HG03060 (cell line): ENCODE measurements around the gene MYO19.
"Not testable (repeated sequence)": the region's sequence is repeated elsewhere in the genome, so short reads cannot be mapped to it uniquely, and the experiment has no call there.

ENCODE experiments used
- ATAC-seq: cut with Tn5 transposase; IDR thresholded peaks from one replicate; pipeline ENCODE4 v1.9.1; 2021; ENCODE audit warnings: low read depth, moderate number of reproducible peaks; ENCODE audit not compliant: unreplicated experiment

Gene MYO19

DNA sequence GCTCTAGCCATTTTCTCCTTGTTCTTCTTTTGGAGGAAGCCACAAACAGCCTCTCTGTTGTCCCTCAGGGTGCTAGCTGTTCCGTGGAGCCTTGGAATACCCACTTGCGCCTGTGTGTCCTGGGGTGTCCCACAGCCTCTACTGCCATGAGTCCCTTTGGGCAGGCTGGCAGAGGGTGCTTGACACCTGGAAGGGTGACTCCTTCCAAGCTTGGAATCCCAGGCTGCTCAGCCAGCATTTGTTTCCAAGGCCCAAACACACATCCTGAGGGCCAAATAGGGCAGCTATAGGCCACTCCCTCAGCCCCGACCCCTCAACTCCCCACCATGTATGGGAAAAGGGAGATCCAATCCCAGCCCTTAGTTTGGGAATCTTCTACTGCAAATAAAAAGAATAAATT, 33.3 kb downstream of the MYO19 start:
- no peak for ATAC-seq

DNA sequence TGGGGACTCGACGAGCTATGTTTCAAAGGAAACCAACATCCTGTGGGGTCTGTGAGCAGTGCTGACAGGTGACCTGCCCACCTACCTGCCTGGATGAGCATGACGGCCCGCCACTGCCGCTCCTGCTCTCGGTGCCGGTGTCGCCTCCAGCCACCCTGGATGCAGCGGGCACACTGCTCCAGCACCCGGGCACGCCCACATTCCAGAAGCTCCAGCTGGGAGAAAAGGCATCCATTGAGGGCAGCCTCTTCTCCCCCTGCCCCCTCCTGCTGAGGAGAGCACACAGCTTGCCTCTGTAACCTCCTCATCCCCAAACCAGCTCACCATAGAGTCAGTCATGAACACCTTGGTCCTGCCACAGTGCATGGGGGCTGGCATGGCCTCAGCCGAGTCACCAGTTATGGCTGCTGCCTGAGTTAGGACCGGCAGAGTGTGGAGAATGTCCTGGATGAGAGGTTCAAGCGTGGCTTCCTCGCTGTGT, 33.9 kb downstream of the MYO19 start:
- no peak for ATAC-seq

DNA sequence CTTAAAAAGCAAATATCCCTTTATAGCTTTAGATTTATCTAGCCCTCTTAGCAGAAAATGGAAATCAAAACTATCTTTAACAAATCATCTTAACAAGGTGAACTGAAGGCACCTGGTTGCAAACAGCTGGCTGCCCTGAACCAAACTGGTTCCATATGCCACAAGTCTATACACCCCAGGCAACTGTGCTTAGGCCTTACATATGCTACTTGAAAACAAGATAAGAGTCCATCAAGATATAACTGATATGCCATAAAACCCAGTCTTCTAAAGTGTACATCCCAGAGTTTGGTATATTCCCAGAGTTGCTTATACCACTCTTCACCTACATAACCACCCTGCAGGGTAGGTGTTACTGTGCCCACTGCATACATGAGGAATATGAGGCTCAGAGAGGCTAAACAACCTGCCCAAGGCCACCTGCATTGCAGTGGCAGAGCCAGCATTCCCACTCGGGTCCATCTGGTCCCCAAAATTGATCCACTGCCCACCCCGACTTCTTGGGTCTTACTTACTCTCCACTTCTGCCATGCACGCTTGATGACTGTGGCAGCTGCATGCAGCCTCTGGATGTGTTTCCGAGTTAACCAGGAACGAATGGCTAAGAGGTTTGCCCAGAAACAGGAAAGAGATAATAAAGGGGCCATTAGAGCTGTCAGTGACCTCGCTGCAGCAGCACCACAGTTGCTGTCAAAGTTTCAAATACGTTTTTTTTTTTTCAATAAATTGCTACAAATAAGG, 35.9 kb downstream of the MYO19 start:
- no peak for ATAC-seq

DNA sequence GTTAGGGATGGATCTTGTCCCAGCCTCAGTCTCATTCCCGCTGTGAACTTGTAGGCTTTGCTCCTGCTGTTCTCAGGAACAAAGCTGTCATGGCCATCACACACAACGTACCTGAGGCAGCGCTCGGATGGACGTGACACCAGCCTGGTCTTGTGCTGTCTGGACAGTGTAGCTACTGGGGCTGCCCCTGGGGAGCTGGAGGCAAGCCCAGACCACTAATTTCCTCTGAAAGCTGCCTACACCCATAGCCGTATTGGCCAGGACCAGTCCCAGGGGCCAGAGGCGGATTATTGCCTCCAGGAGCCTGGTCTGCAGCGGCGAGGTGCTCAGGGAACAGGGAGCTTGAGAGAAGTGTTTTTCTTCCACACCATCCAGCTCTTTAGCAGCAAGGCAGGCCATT, 36.5 kb downstream of the MYO19 start:
- no peak for ATAC-seq

DNA sequence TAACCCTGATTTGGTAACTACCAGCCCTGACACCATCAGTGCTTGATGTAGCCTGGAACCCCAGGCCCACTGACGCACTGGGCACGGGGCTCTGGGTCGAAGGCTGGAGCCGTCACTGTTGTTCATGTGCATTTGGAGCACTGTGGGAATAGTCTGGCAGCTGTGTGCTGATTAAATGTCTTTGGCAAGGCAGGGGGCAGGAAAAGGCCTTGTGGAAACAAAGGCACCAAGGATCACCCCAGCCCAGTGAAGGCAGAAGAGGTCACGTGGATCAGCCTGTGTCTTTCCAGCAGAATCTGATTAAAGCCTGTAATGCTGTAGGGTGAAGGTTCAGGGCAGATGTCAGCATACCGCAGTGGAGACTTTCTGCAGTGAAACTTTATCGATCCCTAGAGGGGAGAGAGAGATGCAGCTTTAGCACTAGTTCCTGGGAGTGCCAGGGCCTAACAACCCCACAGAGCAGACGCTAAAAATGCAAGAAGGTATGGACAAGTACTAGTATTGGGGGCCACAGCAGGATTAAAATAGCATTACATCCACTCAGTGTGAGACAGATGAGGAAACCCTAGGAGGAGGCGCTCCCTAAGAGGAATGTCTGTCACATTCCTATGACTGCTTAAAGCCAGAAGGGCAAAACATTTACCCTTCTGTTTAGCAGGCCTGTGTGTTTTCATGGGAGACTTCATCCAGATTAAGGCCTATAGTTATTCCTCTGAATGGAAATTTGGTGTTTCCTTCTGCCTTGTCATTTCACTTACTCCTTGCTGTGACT, 38.5 kb downstream of the MYO19 start:
- ATAC-seq, result no peak

DNA sequence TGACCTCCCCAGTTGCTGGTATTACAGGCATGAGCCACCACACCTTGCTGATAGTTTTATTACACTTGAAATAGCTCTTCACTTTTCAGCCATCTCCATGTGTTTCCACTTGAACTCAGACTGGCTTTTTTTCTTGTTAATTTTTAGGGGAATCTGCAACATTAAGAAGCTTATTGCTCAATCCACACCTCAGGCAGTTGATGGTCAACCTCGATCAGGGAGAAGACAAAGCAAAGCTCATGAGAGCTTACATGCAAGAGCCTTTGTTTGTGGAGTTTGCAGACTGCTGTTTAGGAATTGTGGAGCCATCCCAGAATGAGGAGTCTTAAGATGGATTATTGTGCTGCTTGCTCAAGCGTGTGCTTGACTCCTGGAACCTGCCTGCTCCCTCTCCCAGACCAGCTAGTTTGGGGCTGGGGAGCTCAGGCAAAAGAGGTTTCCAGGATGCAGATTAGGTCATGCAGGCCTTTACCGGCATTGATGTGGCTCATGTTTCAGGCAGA, 39.5 kb downstream of the MYO19 start:
- ATAC-seq, result no peak

DNA sequence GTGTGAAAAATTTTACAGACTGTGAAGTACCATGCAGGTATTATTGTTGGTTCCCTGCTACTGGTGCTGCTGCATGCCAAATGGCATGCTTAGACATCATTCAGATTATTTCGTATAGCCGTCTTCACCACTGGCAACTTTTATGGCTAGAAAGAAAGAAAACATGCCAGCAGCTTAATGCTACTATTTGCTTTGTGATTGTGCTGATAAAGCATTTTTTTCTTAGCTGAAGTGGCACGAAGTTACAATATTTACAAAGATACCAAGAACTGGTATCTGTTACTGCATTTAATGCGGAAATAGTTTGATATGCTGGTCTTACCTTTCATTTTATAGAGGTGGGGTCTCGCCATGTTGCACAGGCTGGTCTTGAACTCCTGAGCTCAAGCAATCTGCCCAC, 40.0 kb downstream of the MYO19 start:
- no peak for ATAC-seq

DNA sequence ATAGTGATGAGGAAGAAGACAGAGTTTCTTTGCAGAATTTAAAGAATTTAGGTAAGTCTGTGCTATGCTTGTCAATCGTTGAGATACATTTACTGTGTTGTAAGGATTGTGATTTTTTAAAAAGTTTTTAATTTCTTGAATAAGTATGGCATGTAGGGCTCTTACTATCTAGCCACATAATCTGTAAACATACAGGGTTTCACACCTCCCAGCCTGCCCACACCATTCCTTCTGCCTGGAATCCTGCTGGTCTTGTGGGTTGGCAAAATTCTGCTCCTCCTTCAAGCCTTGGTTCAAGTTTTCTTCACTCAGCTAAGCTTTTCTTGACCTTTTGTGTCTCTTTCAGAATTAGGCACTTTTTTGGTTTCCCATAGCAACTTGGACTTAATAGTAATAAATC, 40.7 kb downstream of the MYO19 start:
- ATAC-seq, result no peak

DNA sequence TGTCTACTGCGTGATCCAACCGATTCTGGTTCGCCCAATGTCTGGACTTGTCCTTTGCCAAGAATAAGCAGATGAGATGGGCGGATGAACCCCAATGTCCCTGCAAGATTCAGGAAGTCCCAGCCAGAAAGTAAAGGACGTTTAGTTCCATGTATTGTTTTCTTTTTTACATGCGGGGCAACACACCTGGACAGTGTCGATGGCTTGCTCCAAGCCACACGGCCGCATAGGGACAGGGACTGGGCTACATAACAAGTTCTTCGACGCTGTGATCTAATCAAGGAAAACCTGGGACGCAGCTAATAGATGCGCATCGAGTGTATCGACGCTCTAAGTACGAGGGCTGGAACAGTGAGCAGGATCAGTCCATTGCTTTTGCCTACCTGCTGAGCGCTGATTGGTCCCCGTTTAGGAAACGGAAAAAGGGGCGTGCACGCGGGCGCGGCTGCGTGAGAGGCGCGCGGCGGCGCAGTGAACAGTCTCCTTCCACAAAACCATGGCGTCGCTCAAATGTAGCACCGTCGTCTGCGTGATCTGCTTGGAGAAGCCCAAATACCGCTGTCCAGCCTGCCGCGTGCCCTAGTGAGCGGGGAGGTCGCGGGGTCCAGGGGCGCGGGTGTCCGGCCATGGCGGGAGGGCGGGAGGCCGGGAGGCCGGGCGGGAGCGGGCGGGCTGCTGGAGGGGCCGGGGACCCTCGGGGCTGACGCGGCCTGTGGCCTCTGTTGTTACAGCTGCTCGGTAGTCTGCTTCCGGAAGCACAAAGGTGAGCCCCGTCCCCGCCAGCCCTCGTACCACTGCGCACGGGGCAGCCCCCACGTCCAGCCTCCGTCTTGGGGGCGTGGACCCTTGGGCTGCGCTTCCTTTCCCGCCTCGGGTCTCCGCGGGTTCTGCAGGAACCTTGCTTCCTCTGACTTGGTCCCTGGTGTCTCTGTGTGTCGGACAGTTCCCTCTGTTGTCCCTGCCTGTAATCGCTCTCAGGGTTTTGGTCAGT, 48.2 kb downstream of the MYO19 start, which contains the start of gene ZNHIT3:
Gene ZNHIT3 (plus strand): TSS at position 478 of the 991 bp plus-strand sequence. CDS start 19 bp downstream, at position 497.
- ATAC-seq, result peak; percentile 73

DNA sequence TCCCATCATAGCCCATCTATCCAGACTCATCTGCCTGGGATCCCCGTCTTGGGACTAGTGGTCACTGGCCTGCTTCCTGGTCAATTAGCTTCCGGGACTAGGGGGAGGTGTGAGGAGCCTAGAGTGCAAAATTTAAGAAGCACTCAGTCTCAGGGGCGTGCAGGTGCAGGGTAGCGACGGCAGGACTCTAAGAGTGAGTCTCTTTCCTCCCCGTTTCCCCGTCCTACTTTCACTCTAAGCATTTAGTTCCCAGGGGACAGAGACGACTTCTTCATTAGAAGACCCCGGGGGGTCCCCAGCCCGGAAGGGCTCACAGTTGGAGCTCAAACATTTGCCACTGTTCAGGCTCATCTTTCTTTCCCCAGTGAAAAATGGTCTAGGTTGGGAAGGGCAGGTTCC, 48.9 kb downstream of the MYO19 start:
- ATAC-seq, result no peak

DNA sequence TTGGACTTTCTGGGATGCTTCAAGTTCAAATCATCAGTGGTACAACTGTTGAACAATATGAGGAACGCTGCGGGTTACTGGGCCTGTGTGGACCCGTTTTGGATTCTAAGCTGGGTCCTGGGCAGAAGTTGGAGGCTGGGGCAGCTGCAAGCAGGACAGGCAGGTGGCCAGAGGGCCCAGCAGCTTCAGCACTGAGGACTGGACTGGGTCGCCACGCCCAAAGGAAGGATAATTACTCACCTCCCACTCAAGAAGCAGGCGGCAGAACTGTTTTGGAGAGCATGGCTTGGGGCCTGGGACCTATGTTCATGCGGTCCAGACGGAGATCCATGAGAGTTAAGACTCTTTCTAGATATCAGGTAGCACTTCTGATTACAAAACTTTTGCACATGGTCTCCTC, 49.6 kb downstream of the MYO19 start:
- no peak for ATAC-seq

DNA sequence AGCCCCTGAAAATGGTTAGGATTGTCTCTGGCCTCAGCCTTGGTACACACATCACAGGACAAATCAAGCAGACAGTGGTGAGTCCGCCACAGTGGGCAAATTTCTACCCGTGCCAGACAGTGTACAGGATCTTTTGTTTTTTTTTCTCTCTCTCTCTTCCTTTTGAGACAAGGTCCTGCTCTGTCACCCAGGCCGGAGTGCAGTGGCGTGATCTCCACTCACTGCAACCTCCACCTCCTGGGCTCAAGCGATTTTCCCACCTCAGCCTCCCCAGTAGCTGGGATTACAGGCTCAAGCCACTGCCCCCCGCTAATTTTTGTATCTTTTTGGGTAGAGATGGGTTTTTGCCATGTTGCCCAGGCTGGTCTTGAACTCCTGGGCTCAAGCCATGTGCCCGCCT, 50.6 kb downstream of the MYO19 start:
- not testable (repeated sequence) for ATAC-seq

DNA sequence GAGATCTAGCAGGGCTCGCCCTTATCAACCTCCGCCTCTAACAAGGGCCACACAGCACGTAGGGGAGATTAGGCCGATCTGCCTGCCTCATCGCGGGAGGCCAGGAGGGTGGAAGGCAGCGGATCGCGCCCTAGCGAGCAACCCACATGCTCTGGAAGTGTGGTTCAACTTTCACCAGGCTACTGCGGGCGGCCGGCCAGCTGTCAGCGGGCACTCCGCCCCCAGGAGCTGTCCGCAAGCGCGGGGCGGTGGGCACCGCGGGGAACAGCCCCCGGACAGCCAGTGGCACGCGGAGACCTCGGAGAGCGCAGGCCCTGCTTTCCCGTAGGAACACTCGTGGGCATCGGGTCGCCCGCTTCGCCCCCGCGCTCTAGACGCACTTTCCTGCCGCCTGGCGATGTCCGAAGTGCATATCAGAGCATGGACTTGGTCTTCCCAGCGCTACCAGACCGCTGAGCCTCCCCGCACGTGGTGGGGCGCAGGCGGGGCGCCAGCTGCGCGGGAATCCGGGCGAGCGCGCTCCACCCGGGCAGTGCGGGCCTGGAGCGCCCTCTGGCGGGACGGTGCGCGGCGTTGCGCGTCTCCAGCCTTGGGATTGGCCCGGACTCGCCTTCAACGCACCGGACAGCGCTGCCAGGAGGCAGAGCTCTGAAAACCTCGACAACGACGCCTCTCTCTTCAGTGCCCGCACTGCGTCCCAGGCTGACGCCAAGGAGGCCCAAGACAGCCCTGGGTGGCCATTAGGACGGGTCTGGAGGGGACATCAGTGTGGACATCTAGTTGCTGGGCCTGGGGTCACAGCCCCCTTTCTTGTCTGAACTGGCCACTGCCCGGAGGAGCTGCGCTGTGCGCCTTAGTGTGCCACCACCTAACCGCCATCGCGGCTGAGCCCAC, 51.8 kb downstream of the MYO19 start:
- no peak for ATAC-seq

DNA sequence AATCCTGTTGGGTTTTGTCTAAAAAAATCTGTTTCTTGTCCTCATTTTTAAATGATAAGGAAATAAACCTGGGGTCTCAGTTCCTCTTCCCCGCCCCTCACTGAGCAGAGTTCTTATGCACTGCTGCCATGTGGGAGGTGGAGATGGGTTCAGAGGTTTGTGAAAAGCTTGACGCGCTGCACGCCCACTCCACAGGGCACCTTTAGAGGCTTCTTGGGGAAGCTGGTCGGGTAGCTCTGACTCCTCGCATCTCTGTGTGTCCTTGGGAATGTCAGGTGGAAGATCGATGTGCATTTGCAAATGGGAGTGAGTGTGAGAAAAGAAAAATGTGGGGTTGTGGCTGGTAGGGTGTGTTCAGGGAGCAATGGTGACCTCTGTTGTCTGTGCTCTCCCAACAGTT, 52.8 kb downstream of the MYO19 start:
- ATAC-seq, result no peak

DNA sequence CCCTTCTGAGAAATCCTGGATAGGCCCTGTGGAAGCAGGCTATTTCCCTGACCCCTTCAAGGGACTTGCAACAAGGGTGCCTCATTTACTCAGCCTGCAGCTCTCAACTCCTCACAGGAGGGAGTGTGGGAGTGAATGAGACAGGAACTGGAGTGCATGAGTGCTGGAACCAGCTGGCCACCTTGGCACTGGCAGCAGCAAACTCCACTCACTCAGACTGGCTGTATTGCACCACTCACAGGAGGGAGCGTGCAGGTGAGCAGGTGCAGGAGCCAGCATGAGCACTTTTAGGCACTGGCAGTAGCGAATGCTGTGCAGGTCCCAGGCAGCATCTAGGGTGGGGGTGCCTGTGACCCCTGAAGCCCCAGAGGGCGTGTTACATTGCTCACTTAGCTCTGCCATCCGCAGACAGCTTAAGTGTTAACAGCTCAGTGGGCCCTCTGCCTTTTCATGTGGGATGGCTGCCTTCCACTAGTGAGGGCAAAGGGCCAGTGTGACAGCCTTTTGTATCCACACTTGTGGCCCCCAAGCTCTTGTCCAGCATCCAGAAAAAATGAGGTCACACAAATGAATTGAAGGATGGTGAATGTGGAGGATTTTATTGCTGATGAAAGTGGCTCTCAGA, 59.2 kb downstream of the MYO19 start:
- no peak for ATAC-seq

DNA sequence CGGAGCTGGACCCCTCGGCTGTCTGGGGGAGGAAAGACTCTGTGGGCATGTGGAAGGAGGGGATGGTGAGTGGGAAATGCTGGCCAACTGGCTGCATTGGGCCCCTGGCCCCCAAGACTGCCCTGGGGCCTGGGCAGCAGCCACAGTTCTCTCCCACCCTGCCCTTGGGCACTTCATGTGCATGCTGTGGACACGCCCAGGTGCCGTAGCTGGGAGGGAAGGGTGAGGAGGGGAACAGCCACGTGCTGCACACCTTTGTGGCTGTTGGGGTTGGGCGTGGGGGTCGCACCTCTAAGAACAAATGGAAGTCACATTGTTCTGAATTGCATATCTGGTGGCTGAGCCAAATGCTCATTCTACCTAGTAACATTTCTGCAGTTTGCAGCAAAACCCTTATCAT, 60.1 kb downstream of the MYO19 start:
- ATAC-seq, result no peak

DNA sequence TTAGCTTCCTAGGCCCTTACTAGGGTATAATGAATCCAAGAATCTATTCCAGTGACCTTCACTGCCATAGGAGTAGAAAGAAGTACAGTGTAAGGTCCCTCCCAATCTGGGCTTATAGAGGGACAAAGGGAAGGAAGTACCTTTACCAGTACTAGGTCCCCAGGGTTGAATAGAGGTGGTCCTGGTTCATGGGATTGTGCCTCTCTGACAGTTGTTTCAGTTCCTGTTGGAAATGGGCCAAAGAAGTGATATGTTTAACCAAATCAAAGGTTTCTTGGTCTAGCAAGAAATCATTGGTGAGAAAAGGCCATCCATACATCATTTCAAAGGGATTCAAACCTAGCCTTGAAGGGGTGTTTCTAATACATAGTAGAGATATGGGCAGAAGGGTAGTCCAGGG, 64.2 kb downstream of the MYO19 start:
- no peak for ATAC-seq

DNA sequence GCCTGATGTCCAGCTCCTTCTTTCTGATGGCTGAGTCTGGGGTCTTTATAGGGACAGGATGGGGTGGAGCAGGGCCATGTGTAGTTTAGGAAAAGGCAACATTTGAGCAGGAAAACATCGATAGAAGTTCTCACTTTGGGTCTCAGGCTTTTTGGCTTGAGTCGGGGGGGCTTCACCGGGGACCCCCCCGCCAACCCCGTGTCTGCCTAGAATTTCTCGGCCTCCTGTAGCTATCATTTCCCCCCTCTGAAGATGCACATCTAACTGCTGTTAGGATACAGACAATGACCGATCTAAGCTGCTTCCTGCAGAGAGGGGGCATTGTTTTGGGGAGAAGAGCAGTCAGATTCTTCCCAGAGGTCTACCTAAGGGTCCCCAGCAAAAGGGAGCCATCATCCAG, 64.9 kb downstream of the MYO19 start:
- no peak for ATAC-seq
